CD1c-positive myeloid dendritic cell (primary cell): ENCODE measurements around the gene PTTG2.
"Not testable (repeated sequence)": the region's sequence is repeated elsewhere in the genome, so short reads cannot be mapped to it uniquely, and the experiment has no call there.

Source experiments
- DNase-seq: peaks from one replicate; pipeline ENCODE4 v3.0.0-alpha.2; 2016; ENCODE audit errors: extremely low spot score

Gene PTTG2

DNA sequence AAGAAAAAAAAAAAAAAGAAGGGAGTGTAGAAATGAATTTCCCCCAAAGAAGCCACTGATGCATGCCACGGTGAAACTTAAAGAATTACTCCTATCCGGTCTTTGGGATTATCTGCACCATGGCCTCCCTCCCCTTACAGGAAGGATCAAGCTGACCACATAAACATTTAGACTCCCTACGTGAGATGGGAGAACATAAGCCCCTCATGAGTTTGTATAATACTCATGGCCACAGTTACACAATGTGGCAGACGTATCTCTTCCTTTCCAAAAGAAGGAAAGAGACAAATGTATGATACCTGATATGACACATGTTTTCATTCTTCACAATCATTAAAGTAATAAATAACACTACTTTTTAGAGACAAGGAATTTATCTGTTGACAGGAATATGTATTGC is 3.3 kb upstream of the PTTG2 start:
- DNase-seq, result no peak

DNA sequence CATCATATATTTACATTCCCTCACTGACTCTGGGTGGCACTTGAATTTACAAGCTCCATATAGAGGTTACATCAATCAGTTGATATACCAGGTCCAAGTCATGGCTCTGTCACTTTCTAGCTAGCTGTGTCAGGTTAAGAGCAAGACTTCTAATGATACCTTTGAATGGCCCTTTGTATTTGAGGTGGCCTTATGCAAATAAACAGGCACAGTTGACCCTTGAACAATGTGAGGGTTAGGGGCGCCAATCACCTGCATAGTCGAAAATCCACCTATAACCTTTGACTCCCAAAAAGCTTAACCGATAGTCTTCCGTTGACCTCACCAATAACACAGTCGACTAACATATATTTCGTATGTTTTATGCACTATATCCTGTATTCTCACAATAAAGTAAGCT is 1.3 kb upstream of the PTTG2 start:
- DNase-seq, result no peak

DNA sequence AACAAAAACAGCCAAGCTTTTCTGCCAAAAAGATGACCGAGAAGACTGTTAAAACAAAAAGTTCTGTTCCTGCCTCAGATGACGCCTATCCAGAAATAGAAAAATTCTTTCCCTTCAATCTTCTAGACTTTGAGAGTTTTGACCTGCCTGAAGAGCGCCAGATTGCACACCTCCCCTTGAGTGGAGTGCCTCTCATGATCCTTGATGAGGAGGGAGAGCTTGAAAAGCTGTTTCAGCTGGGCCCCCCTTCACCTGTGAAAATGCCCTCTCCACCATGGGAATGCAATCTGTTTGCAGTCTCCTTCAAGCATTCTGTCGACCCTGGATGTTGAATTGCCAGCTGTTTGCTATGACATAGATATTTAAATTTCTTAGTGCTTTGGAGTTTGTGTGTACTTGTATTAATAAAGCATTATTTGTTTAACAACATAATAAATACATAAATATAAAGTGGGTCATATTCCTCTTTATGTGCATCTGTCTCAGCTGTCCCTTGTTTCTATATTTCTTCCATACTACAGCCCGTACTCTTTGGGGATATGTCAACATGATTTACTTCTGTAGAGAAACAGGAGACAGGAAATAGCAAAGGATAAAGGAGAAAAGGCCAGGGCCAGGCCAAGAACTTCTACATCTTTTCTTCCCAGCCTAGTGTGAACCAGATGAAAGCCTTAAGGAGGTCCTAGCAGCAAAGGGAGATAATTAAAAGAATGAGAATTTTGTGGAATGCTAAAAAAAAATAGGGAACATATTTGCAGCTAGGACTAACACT is 667 bp downstream of the PTTG2 start:
- DNase-seq, result no peak

DNA sequence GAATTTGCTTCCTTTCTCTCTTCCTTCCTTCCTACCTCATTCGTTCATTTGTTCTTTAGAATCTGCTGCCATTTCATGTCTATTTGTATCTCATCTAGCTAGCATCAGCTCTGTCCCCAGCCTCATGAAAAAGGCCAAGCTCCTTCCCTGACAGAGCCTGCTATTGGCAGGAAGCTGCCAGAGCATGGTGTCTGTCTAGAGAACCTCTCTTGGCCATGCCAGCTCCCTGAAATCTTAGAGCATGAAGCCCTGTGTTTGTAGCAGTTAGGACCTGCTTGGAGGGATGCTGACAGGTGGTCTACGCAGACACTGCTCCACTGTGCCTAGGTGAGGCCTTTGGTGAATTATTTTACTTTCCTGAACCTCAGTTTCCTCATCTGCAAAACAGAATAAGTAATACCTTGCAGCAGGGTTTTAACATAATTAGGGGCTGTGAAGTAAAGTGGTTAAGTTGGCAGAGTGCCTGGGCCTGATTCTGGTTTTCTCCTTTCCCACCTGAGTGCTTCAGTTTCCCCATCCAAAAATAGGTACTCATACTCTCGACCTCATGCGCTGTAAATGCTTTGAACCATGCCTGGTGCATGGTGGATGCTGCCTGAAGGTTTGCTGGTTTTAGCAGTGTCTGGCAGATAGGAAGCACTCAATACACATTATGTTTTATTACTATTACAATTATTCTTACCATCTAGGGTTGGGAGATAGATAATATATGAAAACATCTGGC is 4.7 kb downstream of the PTTG2 start:
- DNase-seq, result no peak

DNA sequence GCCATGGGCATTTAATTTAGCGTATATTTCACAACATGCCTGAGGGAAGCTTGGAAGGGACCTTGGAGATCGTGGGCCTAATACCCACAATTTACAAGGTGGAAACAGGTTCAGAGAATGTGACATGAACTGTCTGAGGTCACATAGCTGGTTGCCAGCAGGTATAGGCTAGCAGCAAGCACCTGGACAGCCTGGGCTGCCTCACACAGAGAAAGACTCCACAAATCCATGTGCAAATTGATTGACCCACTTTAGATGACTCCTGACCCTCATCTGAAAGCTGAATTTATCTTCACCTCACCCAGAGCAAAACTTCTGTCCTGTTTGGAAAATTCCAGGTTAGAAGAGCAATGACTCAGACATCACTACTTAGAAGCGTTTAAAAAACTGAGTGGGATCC is 5.8 kb downstream of the PTTG2 start:
- no peak for DNase-seq

DNA sequence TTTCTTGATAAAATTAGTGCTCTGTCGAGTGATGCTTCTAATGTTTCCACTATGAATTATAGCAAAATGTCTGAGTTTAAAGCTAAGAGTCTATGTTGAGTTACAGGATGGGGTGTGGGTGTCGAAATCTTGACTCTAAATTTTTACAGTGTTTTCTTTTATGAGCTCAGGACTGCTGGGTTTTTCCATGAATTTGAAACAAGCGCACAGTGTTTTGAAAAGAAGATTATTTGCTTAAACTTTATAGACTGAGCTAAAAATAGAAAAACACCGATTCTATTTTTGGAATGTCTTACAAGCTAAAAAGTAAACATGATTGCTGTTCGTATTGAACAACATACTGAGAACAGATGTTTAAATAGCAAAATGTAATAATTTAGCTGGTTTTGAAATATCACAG is 7.5 kb downstream of the PTTG2 start:
- no peak for DNase-seq

DNA sequence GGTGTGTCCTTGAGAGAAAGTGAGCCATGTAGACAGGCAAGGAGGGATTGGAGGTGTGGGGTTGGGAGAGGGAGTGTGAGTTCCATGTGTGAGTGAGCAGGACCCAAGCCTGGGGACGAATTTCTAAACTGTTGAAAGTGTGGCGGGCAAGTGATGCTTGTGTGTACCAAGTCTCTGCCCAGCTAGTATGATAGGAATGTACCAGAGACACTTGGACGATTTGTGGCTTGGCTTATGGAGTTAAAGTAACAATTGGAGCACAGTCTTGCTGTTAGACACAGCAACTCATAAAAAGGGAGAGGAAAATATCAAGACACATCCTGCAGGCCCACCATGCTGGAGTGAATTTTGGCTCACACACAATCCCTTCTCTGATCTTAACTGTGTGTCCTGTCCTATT is 8.5 kb downstream of the PTTG2 start:
- no peak for DNase-seq

DNA sequence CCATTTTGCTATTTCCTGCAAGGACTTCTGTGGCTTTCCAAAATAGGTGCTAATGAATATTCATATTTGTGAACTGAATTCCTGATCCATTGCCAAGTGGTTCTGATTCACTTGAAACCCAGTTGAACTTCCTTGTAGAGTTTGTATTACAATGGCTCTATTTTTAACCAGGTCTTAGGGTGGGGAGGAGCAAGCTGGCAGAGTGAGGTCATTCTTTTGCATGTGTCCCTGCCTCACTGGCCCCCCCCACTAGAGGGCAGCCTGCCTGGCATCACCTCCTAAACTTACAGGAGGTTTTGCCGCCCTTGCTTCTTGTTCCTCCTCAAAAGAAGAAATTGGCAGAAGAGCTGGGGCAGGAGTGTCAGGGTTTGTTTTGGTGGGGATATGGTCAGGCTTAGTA is 10.5 kb downstream of the PTTG2 start:
- peak; percentile 91 for DNase-seq

DNA sequence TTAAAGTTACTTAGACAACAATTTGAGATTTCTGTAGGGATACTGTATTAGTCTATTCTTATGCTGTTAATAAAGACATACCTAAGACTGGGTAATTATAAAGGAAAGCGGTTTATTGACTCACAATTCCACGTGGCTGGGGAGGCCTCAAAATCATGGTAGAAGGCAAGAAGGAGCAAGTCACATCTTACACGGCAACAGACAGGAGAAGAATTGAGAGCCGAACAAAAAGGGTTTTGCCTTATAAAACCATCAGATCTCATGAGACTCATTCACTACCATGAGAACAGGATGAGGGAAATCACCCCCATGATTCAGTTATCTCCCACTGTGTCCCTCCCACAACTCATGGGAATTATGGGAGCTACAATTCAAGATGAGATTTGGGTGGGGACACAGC is 11.0 kb downstream of the PTTG2 start:
- DNase-seq, result no peak

DNA sequence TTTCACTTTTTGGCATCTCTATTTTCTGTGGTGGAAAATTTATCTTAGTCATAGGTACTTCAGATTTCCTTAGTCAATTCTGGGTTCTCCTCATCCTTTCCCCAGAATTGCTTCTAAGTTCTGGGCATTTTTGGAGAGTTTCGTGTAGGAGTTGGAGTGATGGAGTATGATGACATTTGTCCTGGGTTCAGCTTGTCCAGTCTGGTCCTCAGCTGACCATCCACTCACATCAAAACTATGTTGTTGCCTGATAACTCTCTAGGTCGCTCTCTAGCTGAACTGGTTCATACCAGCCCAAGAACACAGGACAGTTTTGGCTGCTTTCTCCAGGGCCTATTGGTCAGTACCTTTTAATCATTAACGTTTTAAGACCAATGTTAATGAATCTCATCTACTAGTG is 13.2 kb downstream of the PTTG2 start:
- DNase-seq, result no peak

DNA sequence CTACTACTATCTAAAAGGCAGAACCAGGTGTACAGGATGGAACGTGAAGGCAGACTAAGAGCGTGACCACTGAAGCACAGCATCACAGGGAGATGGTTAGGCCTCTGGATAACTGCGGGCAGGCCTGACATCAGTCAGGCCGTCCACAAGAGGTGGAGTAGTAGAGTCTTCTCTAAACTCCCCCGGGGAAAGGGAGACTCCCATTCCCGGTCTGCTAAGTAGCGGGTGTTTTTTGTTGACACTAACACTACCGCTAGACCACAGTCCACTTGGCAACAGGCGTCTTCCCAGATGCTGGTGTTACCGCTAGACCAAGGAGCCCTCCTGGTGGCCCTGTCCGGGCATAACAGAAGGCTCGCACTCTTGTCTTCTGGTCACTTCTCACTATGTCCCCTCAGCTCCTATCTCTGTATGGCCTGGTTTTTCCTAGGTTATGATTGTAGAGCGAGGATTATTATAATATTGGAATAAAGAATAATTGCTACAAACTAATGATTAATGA is 15.2 kb downstream of the PTTG2 start:
- DNase-seq, result not testable (repeated sequence)

DNA sequence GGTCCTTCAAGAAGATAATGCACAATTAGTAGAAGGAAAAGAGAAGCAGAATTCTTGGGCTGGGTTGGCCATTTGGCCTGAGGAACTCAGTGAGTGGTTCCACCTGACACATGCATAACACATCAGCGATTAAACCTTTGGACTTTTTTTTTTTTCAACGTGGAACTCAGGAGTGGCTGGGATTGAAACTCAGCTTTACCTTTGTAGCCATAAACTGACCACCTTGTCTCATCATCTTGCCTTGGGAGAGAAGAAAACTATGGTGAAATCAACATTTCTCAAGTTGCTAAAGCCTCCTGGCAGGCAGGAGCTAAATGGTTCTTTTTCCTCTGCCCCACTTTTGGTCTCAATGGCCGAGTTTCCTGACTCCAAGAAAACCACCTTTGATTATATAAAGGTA is 16.3 kb downstream of the PTTG2 start:
- DNase-seq, result peak; percentile 47

DNA sequence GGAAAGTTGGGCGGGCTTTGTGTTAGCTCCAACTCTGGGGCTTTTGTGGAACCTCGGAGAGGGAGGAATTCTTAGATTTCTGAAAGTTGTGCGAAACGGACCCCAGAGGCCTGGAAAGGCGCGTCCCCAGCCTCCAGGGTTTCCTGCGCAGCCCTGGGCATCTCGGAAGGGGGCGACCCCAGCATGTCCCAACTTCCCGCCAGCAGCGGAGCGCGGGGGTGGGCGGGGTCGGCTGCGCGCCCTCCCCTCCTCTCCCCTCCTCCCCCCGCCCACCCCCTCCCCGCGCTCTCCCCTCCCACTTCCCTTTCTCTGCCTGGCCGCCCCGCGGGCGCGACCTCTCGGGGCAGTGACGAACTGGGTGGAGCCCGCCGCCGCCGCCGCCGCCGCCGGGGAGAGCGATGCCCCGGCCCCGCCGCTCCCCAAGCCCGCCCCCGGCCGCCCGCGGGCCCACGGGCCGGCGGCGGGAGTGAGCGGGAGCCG is 16.8 kb downstream of the PTTG2 start:
- DNase-seq, result peak; percentile 90

DNA sequence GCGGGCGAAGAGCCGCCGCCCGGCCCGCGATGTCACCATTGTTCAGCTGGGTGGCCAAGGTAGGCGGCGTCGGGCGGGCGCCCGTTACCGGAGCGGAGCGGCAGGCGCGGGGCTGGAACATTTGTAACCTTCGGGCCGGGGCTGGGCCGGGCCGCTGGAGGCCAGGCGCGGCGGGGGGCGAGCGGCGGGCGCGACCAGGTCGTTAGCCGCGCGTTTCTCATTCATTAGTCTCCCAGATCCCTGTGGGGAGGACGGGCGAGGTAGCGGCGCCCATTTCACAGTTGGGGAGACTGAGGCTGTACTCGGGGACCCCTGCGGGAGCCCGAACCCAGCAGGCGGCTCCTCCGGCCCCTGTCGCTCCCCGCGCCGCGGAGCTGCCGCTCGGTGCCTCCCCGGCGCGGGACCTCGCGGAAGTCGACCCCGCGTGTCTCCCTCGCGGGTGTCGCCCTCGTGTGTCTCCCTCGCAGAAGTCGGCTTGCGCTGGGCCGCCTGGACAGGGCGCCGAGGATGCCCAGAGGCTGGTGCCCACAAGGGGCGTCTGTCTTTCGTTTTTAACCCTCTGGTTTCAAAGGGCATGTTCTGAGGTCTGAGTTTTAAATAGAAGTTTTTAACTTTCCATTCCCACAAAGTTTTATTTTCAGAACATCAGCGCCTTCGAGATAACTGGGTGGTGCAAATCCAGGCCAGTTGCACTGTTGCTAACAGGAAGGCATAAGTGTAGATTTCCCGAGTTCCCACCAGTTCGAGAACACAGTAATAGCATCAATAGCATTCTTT is 17.5 kb downstream of the PTTG2 start:
- DNase-seq, result peak; percentile 86

DNA sequence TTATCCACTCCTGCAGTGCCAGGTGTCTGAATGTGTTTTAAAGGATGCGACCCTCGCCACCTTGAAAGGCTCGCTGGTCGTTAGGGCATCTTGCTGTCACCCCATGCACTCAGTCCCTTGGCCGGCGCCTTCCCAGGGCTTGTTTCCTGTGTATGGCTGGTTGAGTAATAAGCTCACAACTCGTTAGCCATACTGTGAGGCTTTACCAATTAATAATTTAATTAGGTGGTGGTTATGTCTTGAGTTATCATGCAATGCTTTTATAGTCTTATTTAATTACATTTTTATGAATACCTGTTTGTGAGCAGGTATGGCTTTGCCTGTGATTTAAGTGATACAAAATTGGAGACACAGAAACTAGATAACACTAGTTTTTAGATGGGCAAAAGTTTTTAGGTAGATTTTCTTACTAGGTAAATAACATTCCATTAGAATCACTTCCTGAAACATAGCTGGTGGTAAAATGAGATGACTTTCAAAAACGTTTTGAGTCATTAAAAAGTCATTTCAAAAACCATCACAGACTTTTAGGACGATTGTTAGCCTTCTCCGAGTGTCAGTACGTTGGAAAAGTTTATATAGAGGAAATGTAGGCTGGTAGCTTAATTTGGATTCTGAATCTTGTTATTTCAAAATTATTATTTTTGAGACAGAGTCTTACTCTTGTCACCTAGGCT is 18.2 kb downstream of the PTTG2 start:
- peak; percentile 45 for DNase-seq

DNA sequence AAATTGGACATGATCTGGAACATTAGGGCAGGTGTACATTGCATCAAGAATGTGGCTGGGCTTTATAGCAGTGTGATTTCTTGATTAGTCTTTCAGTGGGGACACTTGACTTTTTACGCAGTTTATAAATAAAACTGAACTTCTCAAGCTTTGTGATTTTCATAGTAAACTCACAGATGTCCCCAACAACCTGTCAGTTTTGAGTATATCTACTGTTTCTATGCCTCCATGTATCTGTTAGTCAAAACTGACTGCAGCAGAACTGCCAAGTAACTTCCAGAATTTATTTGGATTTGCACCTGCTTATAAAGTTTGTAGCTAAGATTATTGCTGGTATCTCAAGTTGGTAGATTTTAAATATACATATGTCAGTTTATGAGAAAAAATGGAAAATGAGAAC is 20.0 kb downstream of the PTTG2 start:
- no peak for DNase-seq

DNA sequence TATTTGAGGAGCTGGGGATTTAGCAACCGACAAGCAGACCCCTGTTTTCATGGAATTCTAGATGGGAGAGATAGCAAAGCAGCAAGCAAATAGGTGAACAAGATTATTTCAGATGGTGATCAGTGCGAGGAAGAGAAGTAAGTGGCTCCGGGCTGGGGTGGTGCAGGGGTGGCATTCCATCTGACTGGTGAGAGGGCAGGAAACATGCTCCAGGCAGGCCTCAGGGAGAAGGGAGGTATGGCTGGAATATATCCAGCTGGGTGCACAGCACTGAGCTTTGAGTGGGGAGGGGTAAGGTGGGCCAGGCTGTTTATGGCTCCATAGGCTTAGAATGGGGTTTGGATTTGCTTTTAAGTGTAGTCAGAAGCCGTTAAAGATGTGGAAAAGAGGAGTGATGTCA is 21.2 kb downstream of the PTTG2 start:
- DNase-seq, result no peak

DNA sequence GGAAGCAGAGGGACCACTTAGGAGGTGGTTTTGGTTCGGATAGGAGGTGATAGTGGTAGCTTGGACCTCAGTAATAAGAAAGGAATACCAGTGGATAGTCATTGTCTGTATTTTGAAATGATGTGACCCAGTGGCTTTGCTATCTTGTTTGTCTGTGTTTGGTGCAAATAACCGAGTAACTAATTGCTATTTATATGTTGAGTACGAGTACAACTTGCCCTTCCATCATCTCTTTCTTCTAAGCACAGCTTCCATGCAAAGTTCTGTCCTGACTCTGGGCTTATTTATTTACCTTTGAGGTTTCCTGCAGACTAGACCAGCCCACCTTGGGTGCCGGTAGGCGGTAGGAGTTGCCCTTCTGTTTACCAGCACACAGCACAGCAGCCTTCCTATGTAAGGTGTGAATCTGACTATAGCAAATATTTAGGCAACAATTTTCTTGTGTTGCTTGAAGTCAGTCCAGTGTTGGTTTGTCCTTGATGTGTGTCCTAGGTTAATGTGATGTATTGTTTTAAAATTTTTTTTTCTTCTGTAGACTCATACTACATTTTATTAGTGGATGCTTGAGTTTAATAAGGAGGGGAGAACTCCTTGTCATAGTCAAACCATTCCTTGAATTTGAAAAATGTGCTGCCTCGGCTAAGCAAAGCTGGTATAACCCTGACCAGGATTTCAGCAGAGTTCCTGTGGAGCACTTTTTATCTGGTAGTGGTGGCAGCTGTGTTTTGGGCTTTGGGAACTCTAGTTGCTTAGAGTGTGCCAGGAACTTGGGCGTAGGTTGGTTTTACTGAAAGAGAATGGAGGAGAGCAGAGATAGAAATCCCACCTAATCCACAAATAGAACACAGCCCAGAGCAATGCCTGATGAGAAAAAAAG is 21.9 kb downstream of the PTTG2 start:
- DNase-seq, result no peak

DNA sequence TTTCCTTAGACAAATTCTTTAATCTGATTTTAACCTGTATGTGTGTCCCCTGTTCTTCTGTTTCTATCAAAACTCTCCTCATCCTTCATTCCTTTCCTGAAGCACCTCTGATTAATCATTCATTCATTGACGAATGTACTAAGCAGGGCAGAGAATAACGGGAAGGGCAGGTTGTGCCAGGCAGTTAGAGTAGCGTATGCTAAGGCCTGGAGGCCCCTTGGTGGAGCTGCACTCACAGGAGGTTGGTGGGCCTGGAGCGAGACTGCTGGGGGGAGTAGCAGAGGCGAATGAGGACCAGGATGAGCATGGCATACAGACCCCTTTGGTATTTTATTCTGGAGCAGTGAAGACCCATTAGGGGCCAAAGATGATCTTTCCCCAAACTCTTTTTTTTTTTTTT is 22.5 kb downstream of the PTTG2 start:
- no peak for DNase-seq

DNA sequence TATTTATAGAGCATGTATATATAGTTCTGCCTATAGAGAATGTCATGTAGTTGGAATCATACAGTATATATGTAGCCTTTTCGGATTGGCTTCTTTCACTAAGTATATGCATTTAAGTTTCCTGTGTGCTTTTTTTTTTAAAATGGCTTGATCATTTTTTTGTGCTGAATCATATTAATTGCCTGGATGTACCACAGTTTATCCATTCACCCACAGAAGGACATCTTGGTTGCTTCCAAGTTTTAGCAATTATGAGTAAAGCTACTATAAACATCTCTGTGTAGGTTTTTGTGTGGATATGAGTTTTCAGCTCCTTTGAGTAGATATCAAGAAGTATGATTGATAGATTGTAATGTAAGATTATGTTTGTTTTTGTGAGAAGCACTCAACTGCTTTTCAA is 23.8 kb downstream of the PTTG2 start:
- DNase-seq, result no peak

DNA sequence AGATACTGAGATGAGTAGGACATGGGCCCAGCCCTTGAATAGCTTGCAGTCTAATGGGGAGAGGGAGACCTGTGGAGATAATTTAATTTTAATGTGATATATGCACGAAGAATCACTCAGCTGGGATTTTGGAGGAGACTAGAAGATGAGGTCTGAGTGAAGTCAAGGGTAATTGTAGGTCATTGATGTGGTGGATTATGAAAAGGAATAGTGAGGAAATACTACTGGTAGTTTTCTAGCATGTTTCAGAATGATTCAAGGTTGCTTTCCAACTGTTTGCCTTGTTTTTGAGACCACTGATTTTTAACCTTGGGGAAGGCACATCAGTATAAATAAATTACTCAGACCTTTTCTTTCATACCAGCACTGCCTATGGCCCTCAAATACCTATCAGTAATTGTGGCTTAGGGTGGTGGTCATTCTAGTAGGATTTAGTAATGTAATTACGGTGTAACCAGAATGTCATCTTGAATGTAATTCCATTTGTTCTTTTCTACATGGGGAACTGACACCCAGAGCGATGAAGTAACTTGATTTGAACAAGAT is 25.6 kb downstream of the PTTG2 start:
- DNase-seq, result peak; percentile 27
